Stimulated activated CD4-positive, alpha-beta T cell treated with anti-CD3 and anti-CD28 coated beads, Interleukin-12 subunit alpha, Interleukin-12 subunit beta, amount 100 ng/mL, for 4 hours (primary cell): ENCODE measurements around the gene KIF25.

Experiments used
- DNase-seq: peaks from one replicate; pipeline ENCODE4 v3.0.0-alpha.2; 2020

KIF25 gene

GRCh38 chr6:168053086-168053956 lies 55.9 kb downstream of the KIF25 start:
- DNase-seq, result no peak

GRCh38 chr6:168053957-168054471 lies 56.5 kb downstream of the KIF25 start:
- DNase-seq, result no peak

DNA sequence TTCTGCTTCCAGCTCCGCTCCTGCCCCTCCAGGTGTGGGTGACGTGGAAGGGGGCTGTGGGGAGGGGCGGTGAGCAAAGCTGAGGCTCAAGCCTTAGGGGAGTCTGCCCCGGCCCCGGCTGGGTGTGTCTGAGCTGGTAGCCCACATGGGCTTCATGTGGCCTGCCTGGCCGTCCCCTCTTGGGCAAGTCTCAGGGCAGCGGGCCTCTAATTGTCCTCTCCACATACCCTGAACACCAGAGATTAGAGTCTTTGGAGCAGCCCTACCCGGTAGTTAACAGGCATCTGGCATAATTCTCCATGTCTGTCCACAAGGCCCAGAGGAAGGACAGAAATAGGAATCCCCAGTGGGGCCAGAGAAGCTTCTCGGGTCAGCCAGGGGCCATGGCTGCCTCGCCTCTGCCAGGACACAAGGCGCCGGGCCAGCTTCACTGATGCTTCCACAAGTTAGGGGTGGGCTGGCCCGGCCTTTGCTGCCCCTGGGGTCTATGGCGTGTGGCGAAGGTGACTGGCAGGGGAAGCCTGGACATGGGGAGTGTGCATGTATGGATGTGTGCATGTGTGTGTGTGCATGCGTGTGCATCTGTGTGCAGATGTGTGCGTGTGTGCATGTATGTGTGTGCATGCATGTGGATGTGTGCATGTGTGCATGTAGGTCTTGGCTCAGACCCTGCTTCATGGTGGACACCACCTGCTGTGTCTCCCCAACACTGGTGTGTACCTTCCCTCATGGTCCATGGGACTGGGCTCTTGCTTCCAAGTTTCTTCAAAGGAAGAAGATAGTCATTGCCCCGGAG lies 57.5 kb downstream of the KIF25 start:
- no peak for DNase-seq

GRCh38 chr6:168055696-168056489 lies 58.4 kb downstream of the KIF25 start:
- no peak for DNase-seq

GRCh38 chr6:168056892-168057527 lies 59.5 kb downstream of the KIF25 start:
- no peak for DNase-seq

DNA sequence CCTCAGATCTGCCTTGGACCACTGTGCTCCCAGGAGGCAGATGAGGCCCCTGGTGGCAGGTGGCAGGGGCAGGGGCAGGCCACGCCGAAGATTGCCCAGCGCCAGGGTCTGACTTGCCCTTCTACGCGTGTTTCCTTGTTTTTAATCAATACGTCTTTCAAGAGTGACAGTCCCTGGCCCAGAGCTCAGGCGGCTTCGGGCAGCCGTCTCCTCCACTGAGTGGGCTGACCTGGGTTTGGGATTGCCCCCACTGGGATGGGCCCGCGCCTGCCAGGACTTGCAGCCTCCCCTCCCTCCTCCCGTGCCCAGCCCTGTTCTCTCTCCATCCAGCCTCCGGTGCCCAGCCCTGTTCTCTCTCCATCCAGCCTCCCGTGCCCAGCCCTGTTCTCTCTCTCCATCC lies 60.4 kb downstream of the KIF25 start:
- DNase-seq, result no peak

- no peak for DNase-seq
Measured at GRCh38 chr6:168058691-168059551, 61.5 kb downstream of the KIF25 start.

DNA sequence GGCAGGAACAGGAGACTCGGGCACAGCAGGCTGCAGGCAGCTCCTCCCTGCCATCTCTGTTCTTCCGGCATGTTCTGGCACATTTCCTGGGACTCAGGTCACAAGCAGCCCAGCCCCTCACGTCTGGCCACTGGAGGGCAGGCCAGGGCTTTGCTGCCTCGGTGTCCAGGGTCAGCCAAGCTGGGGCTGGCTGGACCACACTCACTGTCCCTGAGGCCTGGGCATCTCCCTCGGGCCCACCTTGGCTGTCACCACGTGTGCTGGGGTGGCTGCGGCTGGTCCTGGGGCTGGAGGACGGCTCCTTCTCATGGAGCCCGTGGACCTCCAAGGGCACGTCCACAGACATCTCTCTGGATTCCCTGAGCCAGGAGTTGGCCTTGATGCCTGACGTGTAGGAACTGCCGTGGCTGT lies 63.1 kb downstream of the KIF25 start:
- no peak for DNase-seq

DNA sequence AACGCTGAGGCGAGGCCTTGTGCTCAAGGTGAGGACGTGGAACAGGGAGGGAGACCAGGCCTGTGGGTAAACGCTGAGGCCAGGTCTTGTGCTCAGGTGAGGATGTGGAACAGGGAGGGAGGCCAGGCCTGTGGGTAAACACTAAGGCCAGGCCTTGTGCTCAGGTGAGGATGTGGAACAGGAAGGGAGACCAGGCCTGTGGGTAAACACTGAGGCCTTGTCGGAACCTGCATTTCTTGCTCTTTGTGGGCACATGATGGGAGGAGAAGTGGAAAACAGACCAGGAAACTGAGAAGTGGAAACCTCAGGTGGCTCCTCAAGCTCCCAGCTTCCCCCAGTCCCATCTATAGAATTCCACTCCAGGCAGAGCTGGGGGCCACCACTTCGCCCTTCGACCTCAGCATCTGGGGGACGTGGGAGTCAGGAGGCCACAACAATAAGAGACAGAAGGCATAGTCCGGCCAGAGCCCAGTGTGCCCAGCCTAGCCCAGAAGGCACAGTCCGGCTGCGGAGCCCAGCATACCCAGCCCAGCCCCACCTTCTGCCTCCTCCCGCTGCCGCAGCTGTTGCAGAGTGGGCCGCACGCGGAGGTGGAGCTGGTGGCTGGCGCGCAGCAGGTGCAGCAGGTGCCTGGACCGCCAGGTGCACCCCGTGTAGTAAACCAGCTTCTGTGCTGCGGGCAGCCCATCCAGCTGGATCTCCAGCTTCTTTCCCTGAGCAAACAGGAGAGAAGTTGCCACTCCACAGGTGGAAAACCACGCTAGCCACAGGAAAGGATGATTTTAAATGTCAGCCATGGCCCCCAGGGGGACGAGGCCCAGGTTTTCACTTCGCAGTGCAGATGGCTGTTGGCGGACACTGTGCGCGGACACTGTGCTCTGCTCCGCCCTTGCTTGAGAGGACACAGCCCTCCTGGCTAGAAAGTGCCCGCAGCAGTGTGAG lies 64.1 kb downstream of the KIF25 start:
- no peak for DNase-seq

GRCh38 chr6:168062346-168063289 lies 65.1 kb downstream of the KIF25 start:
- no peak for DNase-seq

GRCh38 chr6:168063431-168063830 lies 66.0 kb downstream of the KIF25 start:
- no peak for DNase-seq

DNA sequence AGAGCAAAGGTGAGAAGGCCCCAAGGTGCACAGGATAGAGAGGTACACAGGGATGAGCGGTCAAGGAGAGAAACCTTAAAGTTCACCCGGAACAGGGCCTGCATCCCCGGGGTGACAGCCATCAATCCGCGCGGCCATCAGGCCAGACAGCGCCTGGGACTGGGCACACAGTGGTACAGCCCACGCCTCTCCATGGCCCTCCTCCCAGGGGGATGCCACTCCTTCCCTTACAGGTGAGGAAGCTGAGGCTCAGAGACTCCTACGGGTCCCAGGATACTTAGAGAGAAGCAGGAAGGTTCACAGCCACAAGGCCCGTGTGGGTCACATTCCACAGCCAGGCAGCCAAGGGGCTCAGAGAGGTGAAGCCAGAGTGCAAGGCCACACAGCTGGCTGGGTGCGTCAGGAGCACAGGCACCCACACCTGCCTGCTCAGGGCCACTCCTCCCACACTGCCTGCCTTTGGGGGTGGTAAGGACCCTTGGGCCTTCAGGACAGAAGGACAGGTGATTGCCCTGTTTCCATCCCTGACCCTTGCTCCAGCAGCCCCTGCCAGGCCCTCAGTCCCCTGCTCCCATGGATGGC lies 66.8 kb downstream of the KIF25 start:
- DNase-seq, result no peak

GRCh38 chr6:168067081-168067759 lies 69.7 kb downstream of the KIF25 start:
- no peak for DNase-seq

GRCh38 chr6:168070804-168071203 lies 73.3 kb downstream of the KIF25 start:
- no peak for DNase-seq

GRCh38 chr6:168071620-168072019 lies 74.1 kb downstream of the KIF25 start:
- no peak for DNase-seq

- no peak for DNase-seq
Measured at GRCh38 chr6:168072261-168072660, 74.8 kb downstream of the KIF25 start.

- DNase-seq, result no peak
Measured at GRCh38 chr6:168072730-168073129, 75.3 kb downstream of the KIF25 start.
